IMR-90 (cell line): ENCODE results near the gene PLEKHG4. TPM values are rescaled to one million over a fixed set of nuclear protein-coding genes. Genes with fewer than 3 reads are reported as not detected.

Experiments
- ATAC-seq: fragments of 200-7000 bp; cut with Tn5 transposase; 2 replicates; pipeline ENCODE4 v1.9.1; 2020; ENCODE audit warnings: low read depth, mild to moderate bottlenecking, moderate library complexity
- BruUV-seq: library from RNA; stranded (reverse); fragments of 400-500 nt; replicated peaks from 2 replicates; lab custom pipeline; 2021; lab: Mats Ljungman, UMichigan
- CTCF ChIA-PET: fragments of 300-600 bp; formaldehyde crosslinking; extraction: SDS; loops from one replicate; lab custom pipeline; 2021; ENCODE audit warnings: antibody characterized with exemption; lab: Yijun Ruan, JAX
- POLR2A ChIA-PET: fragments of 300-600 bp; sonication (Branson Sonifier 250); formaldehyde crosslinking; loops from one replicate; lab custom pipeline; 2022; ENCODE audit warnings: antibody characterized with exemption; ENCODE audit not compliant: unreplicated experiment; lab: Charles Lee
- DNase-seq: peaks from one replicate; pipeline ENCODE4 v3.0.0; 2013
- H2AFZ ChIP-seq: replicated peaks from 2 replicates; pipeline ENCODE3; 2013; ENCODE audit warnings: low read length, mild to moderate bottlenecking; ENCODE audit not compliant: poor library complexity
- H2AK5ac ChIP-seq: 2 replicates; pipeline ENCODE4 v1.6.1; 2013; ENCODE audit warnings: low read depth, low read length, inconsistent platforms
- H2AK9ac ChIP-seq: replicated peaks from 2 replicates; pipeline ENCODE3; 2013; ENCODE audit warnings: mild to moderate bottlenecking, low read depth, low read length, moderate library complexity; ENCODE audit not compliant: poor library complexity
- H2BK120ac ChIP-seq: 2 replicates; pipeline ENCODE4 v1.6.1; 2013; ENCODE audit warnings: low read depth, low read length, inconsistent platforms
- H2BK15ac ChIP-seq: 3 replicates; pipeline ENCODE4 v1.6.1; 2013; ENCODE audit warnings: low read depth, low read length, inconsistent platforms
- H2BK20ac ChIP-seq: 2 replicates; pipeline ENCODE4 v1.6.1; 2013; ENCODE audit warnings: low read depth, mild to moderate bottlenecking, inconsistent platforms, low read length, moderate library complexity
- H2BK5ac ChIP-seq: 2 replicates; pipeline ENCODE4 v1.6.1; 2013; ENCODE audit warnings: mild to moderate bottlenecking, low read depth, low read length, inconsistent platforms; ENCODE audit not compliant: poor library complexity, severe bottlenecking
- H3K14ac ChIP-seq: replicated peaks from 2 replicates; pipeline ENCODE4 v1.6.1; 2013; ENCODE audit warnings: low read depth, low read length, inconsistent platforms
- H3K18ac ChIP-seq: 2 replicates; pipeline ENCODE4 v1.6.1; 2013; ENCODE audit warnings: low read depth, low read length, control low read depth
- H3K23ac ChIP-seq: 2 replicates; pipeline ENCODE4 v1.6.1; 2013; ENCODE audit warnings: low read depth, low read length, inconsistent platforms
- H3K27ac ChIP-seq: 2 replicates; pipeline ENCODE4 v1.5.1; 2013; ENCODE audit warnings: mild to moderate bottlenecking, control low read depth, low read length; ENCODE audit not compliant: insufficient read depth
- H3K27me3 ChIP-seq: 2 replicates; pipeline ENCODE4 v1.6.1; 2013; ENCODE audit warnings: low read length; ENCODE audit not compliant: control insufficient read depth, insufficient read depth
- H3K36me3 ChIP-seq: 2 replicates; pipeline ENCODE4 v1.6.1; 2013; ENCODE audit warnings: low read length, mixed read lengths; ENCODE audit not compliant: control insufficient read depth, insufficient read depth
- H3K4ac ChIP-seq: 2 replicates; pipeline ENCODE4 v1.6.1; 2013; ENCODE audit warnings: low read depth, low read length, inconsistent platforms
- H3K4me1 ChIP-seq: 2 replicates; pipeline ENCODE4 v1.6.1; 2013; ENCODE audit warnings: low read length, mixed read lengths; ENCODE audit not compliant: control insufficient read depth, insufficient read depth
- H3K4me2 ChIP-seq: 2 replicates; pipeline ENCODE4 v1.6.1; 2013; ENCODE audit warnings: low read depth, mild to moderate bottlenecking, control low read depth, low read length, moderate library complexity
- H3K4me3 ChIP-seq: 2 replicates; pipeline ENCODE4 v1.5.1; 2013; ENCODE audit warnings: low read depth, mild to moderate bottlenecking, control low read depth, low read length, moderate library complexity; ENCODE audit not compliant: insufficient read depth
- H3K56ac ChIP-seq: 2 replicates; pipeline ENCODE4 v1.6.1; 2013; ENCODE audit warnings: low read length, inconsistent platforms; ENCODE audit not compliant: insufficient read depth; ENCODE audit errors: extremely low read depth
- H3K79me1 ChIP-seq, 2 experiments: 2 replicates each; pipeline ENCODE4 v1.6.1; 2013; ENCODE audit warnings: low read length in 2 of 2, inconsistent platforms in 1 of 2, low read depth in 1 of 2
- H3K9ac ChIP-seq: 2 replicates; pipeline ENCODE4 v1.6.1; 2013; ENCODE audit warnings: low read depth, low read length, control low read depth
- H3K9me1 ChIP-seq: 2 replicates; pipeline ENCODE4 v1.6.1; 2013; ENCODE audit warnings: low read length, inconsistent platforms; ENCODE audit not compliant: insufficient read depth
- H3K9me3 ChIP-seq: 2 replicates; pipeline ENCODE4 v1.6.1; 2013; ENCODE audit warnings: low read length; ENCODE audit not compliant: control insufficient read depth, insufficient read depth
- H4K20me1 ChIP-seq: 2 replicates; pipeline ENCODE4 v1.6.1; 2013; ENCODE audit warnings: low read length, inconsistent platforms; ENCODE audit not compliant: insufficient read depth
- H4K5ac ChIP-seq: 2 replicates; pipeline ENCODE4 v1.6.1; 2013; ENCODE audit warnings: mild to moderate bottlenecking, low read depth, low read length, control low read depth
- H4K8ac ChIP-seq, 2 experiments: 2 replicates each; pipeline ENCODE4 v1.6.1; 2013; ENCODE audit warnings: low read depth in 2 of 2, low read length in 2 of 2, control low read depth in 1 of 2, inconsistent platforms in 1 of 2
- H4K91ac ChIP-seq: 2 replicates; pipeline ENCODE4 v1.6.1; 2013; ENCODE audit warnings: low read depth, low read length, inconsistent platforms; ENCODE audit not compliant: insufficient read depth
- CEBPB ChIP-seq: IDR thresholded peaks from 2 replicates; pipeline ENCODE4 v1.6.1; 2012; ENCODE audit warnings: low read depth, low read length, improper control_type of control experiment
- CHD1 ChIP-seq: IDR thresholded peaks from 2 replicates; pipeline ENCODE4 v1.6.1; 2012; ENCODE audit warnings: low read depth, low read length, improper control_type of control experiment
- WGBS, 2 experiments: methylation state at CpG; one replicate each; pipeline versions ENCODE4 v1.1.5 to v1.1.7; 2013; ENCODE audit warnings: missing lambda C conversion rate in 2 of 2; ENCODE audit not compliant: insufficient read length in 1 of 2; ENCODE audit errors: extremely low coverage in 2 of 2; 5-methylcytosine and 5-hydroxymethylcytosine counted together
- dilution Hi-C: fragments of 300-500 bp; cut with HindIII; formaldehyde crosslinking; loops from one replicate; pipeline ENCODE4 v1.14.3; 2018; ENCODE audit warnings: low sequenced_read_pairs; ENCODE audit not compliant: unreplicated experiment
- in situ Hi-C: fragments of 300-500 bp; cut with MboI; formaldehyde crosslinking; loops from 3 replicates; pipeline ENCODE4 v1.14.3; 2019; ENCODE audit warnings: low sequenced_read_pairs, inconsistent platforms, mixed read lengths
- intact Hi-C: fragments of 100-400 bp; cut with micrococcal nuclease; formaldehyde crosslinking; loops from 2 replicates; pipeline ENCODE4 v1.10.0; 2022
- polyA plus RNA-seq, 3 experiments: library from polyadenylated mRNA; depleted of rRNA; stranded (reverse); fragments of >200 nt; gene quantifications; 2 replicates each; pipeline ENCODE4 v1.2.3, GENCODE V29; 2012; ENCODE audit warnings: low replicate concordance in 1 of 3
- total RNA-seq: library from RNA; depleted of rRNA; stranded (reverse); fragments of >200 nt; gene quantifications from 2 replicates; pipeline ENCODE4 v1.2.3, GENCODE V29; 2012

The PLEKHG4 gene
- total and polyA plus RNA-seq, 2 of the 4 experiments (the other 2 are of a cell fraction), result 14.0 to 50.7 TPM

GRCh38 chr16:67283039-67283825 lies 3.9 kb downstream of the PLEKHG4 start:
- H3K56ac ChIP-seq, result no peak overlapping the region
- ChIA-PET CTCF (interaction anchor here (1.4 kb wide), 1 partner anchor 22 kb away, joined by 5 read pairs; no protein-coding TSS in a partner anchor), POLR2A (no interaction called here)
- no peak overlapping the region for H2BK120ac ChIP-seq
- 95% methylated on average over 4 of the region's 7 CpGs; no CpG with 5 or more reads in 1 of the 2 experiments for WGBS, 2 experiments
- ATAC-seq (no peak), DNase-seq (peak; percentile 44)
- intact Hi-C loops, result no loop called here
- H3K9ac ChIP-seq, result no peak overlapping the region
- H3K27me3 ChIP-seq, result no peaks in the 10 kb centered on the region
- H2BK5ac ChIP-seq, result no peak overlapping the region
- dilution Hi-C loops, result no loop called here
- TF ChIP-seq CEBPB (peak; percentile 70), CHD1 (no peak)
- peak overlapping the region; percentile 52 for H2AFZ ChIP-seq
- in situ Hi-C loops, result no loop called here
- no peak overlapping the region for H3K27ac ChIP-seq
- no peak overlapping the region for H4K5ac ChIP-seq
- H2AK9ac ChIP-seq, result peak overlapping the region; percentile 2
- H3K23ac ChIP-seq, result no peak overlapping the region
- no peak overlapping the region; a peak in 1 of 4 replicates for H4K8ac ChIP-seq
- H3K18ac ChIP-seq, result no peak overlapping the region
- H2AK5ac ChIP-seq, result peak overlapping the region; percentile 48; the same call in 1 of the 2 replicates
- peak overlapping the region; percentile 40; the same call in 1 of the 2 replicates for H3K4ac ChIP-seq
- no peaks in the 10 kb centered on the region for H4K20me1 ChIP-seq
- H3K4me3 ChIP-seq, result no peak overlapping the region
- peak overlapping the region; percentile 5; the same call in 1 of the 2 replicates for H4K91ac ChIP-seq
- no peaks in the 10 kb centered on the region for H3K36me3 ChIP-seq
- peaks cover 11% of the 10 kb centered on the region for H3K4me1 ChIP-seq
- no peak overlapping the region for H2BK15ac ChIP-seq
- H3K4me2 ChIP-seq, result no peak overlapping the region
- H3K9me1 ChIP-seq, result peaks cover 15% of the 10 kb centered on the region
- BruUV-seq, result no TSS peak
- H3K14ac ChIP-seq, result no peak overlapping the region
- peaks cover 0 to 16% of the 10 kb centered on the region in 2 experiments; a peak in 3 of 4 replicates for H3K79me1 ChIP-seq
- no peaks in the 10 kb centered on the region for H3K9me3 ChIP-seq
- no peak overlapping the region for H2BK20ac ChIP-seq
